ENCODE measurements around the gene GGT5. TPM values are rescaled to one million over a fixed set of nuclear protein-coding genes. Genes with fewer than 3 reads are reported as not detected.
"Not testable (repeated sequence)": the region's sequence is repeated elsewhere in the genome, so short reads cannot be mapped to it uniquely, and the experiment has no call there.

GGT5 gene
- total and polyA plus RNA-seq, 4 donors, result 6.3 to 35.0 (median 20.2) TPM

DNA sequence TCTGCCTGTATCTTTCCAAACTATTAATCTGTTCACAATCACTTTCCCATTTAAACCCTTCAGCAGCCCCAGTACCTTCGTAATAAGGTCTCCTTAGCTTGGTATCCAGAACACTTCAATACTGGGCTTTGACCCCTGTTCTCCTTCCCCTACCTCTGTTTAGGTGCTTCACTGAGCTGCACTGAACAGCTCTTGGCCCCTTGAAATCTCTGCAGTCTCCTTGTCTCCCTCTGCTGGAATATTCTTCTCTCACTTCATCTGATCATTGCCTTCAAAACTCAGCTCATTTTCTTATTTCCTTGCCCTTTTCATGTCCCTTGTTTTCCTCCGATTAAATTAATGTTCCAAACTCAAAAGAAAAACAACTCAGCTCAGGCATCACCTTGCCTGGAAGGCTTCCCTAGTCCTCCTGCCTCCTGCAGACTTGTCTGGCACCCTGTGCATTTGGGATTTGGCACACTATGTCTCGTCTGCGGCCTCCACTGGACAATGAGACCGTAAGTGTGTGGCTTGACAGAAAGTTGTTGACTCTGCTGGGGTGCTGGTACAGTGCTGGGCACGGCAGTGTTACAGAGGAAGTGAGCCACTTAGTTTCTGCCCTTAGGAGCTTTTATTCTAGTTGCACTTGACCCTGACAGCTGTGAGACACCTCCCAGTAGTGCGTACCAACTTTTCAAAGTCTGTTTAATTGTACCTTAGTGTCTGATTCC is 30.0 kb upstream of the GGT5 start:
- not testable (repeated sequence) for H3K27ac ChIP-seq (ENCODE audit: low read depth in 1 of 2, low read length in 2 of 2); H3K27me3 ChIP-seq (ENCODE audit: control insufficient read depth in 4 of 4, insufficient read depth in 4 of 4, low read length in 3 of 4); H3K9me3 ChIP-seq (ENCODE audit: control insufficient read depth in 4 of 4, low read length in 3 of 4); DNase-seq (ENCODE audit: low spot score); H3K36me3 ChIP-seq (ENCODE audit: control insufficient read depth in 4 of 4, insufficient read depth in 3 of 4, low read depth in 1 of 4, low read length in 3 of 4); H3K9ac ChIP-seq (ENCODE audit: low read depth in 1 of 2, low read length in 2 of 2); H3K4me3 ChIP-seq (ENCODE audit: low read depth in 1 of 3, low read length in 3 of 3)
- H3K4me1 ChIP-seq (ENCODE audit: control insufficient read depth in 4 of 4, insufficient read depth in 4 of 4, low read length in 3 of 4), result peaks cover 0 to 27% (median 10%) of the 10 kb centered on the region in 4 donors
- WGBS, result 43% methylated on average over 6 of the region's 7 CpGs
- TF ChIP-seq, protein P1, sequence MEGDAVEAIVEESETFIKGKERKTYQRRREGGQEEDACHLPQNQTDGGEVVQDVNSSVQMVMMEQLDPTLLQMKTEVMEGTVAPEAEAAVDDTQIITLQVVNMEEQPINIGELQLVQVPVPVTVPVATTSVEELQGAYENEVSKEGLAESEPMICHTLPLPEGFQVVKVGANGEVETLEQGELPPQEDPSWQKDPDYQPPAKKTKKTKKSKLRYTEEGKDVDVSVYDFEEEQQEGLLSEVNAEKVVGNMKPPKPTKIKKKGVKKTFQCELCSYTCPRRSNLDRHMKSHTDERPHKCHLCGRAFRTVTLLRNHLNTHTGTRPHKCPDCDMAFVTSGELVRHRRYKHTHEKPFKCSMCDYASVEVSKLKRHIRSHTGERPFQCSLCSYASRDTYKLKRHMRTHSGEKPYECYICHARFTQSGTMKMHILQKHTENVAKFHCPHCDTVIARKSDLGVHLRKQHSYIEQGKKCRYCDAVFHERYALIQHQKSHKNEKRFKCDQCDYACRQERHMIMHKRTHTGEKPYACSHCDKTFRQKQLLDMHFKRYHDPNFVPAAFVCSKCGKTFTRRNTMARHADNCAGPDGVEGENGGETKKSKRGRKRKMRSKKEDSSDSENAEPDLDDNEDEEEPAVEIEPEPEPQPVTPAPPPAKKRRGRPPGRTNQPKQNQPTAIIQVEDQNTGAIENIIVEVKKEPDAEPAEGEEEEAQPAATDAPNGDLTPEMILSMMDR (IDR thresholded peaks at IDR 0.05; ENCODE audit: low read depth, low read length, missing input control), result peak; percentile 4
- TF ChIP-seq RAD21 (IDR thresholded peaks at IDR 0.05), result peak in 1 of 2 donors; percentile 23

DNA sequence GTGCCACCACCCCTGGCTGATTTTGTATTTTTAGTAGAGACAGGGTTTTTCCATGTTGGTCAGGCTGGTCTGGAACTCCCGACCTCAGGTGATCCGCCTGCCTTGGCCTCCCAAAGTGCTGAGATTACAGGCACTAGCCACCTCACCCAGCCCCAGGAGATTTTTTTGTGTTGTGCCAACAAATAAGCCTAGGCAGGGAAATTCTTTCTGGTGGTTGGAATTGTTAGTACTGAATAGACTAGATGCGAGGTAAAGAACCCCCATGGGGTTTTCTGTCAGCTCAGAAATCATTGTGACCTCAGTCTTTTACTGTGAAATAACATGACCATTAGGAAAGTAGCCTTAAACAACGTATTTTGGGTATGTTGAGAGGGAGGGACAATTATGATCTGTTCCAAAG is 29.0 kb upstream of the GGT5 start:
- DNase-seq (ENCODE audit: low spot score); H3K36me3 ChIP-seq (ENCODE audit: control insufficient read depth in 4 of 4, insufficient read depth in 3 of 4, low read depth in 1 of 4, low read length in 3 of 4); H3K27me3 ChIP-seq (ENCODE audit: control insufficient read depth in 4 of 4, insufficient read depth in 4 of 4, low read length in 3 of 4); H3K9ac ChIP-seq (ENCODE audit: low read depth in 1 of 2, low read length in 2 of 2); H3K27ac ChIP-seq (ENCODE audit: low read depth in 1 of 2, low read length in 2 of 2); H3K4me3 ChIP-seq (ENCODE audit: low read depth in 1 of 3, low read length in 3 of 3); H3K9me3 ChIP-seq (ENCODE audit: control insufficient read depth in 4 of 4, low read length in 3 of 4): not testable (repeated sequence)
- peaks cover 0 to 32% (median 12%) of the 10 kb centered on the region in 4 donors for H3K4me1 ChIP-seq (ENCODE audit: control insufficient read depth in 4 of 4, insufficient read depth in 4 of 4, low read length in 3 of 4)
- WGBS, result 84% methylated on average over 4 of the region's 4 CpGs

DNA sequence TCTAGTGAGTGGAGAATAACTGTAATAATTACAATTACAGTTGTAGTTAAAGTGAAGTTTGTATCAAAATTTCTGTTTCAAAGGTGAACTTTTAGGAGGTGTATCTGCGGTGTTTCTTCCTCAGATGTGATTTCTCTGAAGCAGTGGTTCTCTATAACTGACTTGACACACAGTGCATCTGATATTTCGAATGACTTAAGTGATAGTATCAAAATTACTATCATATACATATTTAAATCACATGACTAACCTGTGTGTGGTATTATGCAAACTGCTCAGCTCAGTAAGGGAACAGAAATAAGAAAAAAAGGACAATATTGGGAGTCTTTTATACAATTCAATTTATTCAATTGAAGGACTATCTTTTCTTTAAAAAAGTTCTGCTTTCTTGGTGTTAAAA is 28.1 kb upstream of the GGT5 start:
- not testable (repeated sequence) for H3K9me3 ChIP-seq (ENCODE audit: control insufficient read depth in 4 of 4, low read length in 3 of 4); H3K4me3 ChIP-seq (ENCODE audit: low read depth in 1 of 3, low read length in 3 of 3); DNase-seq (ENCODE audit: low spot score); H3K27ac ChIP-seq (ENCODE audit: low read depth in 1 of 2, low read length in 2 of 2); H3K27me3 ChIP-seq (ENCODE audit: control insufficient read depth in 4 of 4, insufficient read depth in 4 of 4, low read length in 3 of 4); H3K36me3 ChIP-seq (ENCODE audit: control insufficient read depth in 4 of 4, insufficient read depth in 3 of 4, low read depth in 1 of 4, low read length in 3 of 4); H3K9ac ChIP-seq (ENCODE audit: low read depth in 1 of 2, low read length in 2 of 2)
- 84% methylated on average over 2 of the region's 2 CpGs for WGBS
- peaks cover 0 to 32% (median 12%) of the 10 kb centered on the region in 4 donors for H3K4me1 ChIP-seq (ENCODE audit: control insufficient read depth in 4 of 4, insufficient read depth in 4 of 4, low read length in 3 of 4)

DNA sequence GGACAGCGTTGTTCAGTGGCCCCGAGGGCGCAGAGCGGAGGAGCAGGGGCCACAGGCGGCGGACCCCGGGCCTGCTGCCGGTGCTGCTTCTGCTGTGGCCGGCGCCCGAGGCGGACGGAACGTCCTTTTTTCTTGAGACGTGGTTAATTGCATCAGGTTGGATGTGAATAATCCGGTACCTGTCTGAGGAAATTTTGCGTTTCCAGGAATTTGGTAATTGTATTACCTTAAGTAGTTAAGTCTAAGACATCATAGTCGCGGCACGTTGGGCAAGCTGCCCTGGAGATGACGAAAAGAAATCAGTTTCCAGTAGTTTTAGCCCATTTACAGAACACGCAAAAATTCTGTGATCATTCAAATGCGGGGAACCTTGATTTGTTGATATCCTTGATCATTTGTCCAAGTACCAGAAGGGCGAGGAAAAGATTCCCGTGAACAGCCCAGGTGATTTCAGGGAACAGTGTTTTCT is 26.5 kb upstream of the GGT5 start:
- WGBS, result 1% methylated on average over 25 of the region's 25 CpGs

More for the DNA sequence above, 26.5 kb upstream of the GGT5 start:
- no peaks in the 10 kb centered on the region for H3K9me3 ChIP-seq (ENCODE audit: control insufficient read depth in 4 of 4, low read length in 3 of 4)
- peak overlapping the region; percentile 82 to 94 (median 90) for H3K4me3 ChIP-seq (ENCODE audit: low read depth in 1 of 3, low read length in 3 of 3)
- H3K27me3 ChIP-seq (ENCODE audit: control insufficient read depth in 4 of 4, insufficient read depth in 4 of 4, low read length in 3 of 4), result no peaks in the 10 kb centered on the region
- peaks cover 0 to 32% (median 12%) of the 10 kb centered on the region in 4 donors for H3K4me1 ChIP-seq (ENCODE audit: control insufficient read depth in 4 of 4, insufficient read depth in 4 of 4, low read length in 3 of 4)
- H3K27ac ChIP-seq (ENCODE audit: low read depth in 1 of 2, low read length in 2 of 2), result peak overlapping the region; percentile 86 to 91
- no peak for DNase-seq (ENCODE audit: low spot score)
- TF ChIP-seq, protein P2, sequence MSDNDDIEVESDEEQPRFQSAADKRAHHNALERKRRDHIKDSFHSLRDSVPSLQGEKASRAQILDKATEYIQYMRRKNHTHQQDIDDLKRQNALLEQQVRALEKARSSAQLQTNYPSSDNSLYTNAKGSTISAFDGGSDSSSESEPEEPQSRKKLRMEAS (IDR thresholded peaks at IDR 0.05), result no peak
- TF ChIP-seq JUND (IDR thresholded peaks at IDR 0.05) (no peak), FOXA2 (IDR thresholded peaks at IDR 0.05) (no peak), FOXA1 (IDR thresholded peaks at IDR 0.05) (no peak), HNF4G (IDR thresholded peaks at IDR 0.05) (no peak), NR2F2 (IDR thresholded peaks at IDR 0.05) (no peak), RXRA (IDR thresholded peaks at IDR 0.05) (no peak), RAD21 (IDR thresholded peaks at IDR 0.05) (no peak), YY1 (IDR thresholded peaks at IDR 0.05) (no peak), GABPA (IDR thresholded peaks at IDR 0.05 in 1 of 2, conservative IDR thresholded peaks at IDR 0.05 in 1 of 2) (no peak)
- TF ChIP-seq, protein P1 (IDR thresholded peaks at IDR 0.05; ENCODE audit: low read depth, low read length, missing input control), result no peak
- peak overlapping the region; percentile 72 to 99 for H3K9ac ChIP-seq (ENCODE audit: low read depth in 1 of 2, low read length in 2 of 2)
- H3K36me3 ChIP-seq (ENCODE audit: control insufficient read depth in 4 of 4, insufficient read depth in 3 of 4, low read depth in 1 of 4, low read length in 3 of 4), result no peaks in the 10 kb centered on the region

Data from liver (tissue), 9 donors.